ENCODE measurements around the gene NQO2. TPM values are rescaled to one million over a fixed set of nuclear protein-coding genes. Genes with fewer than 3 reads are reported as not detected.
A peak's percentile ranks its signal among the peaks of the same experiment; 100 is the strongest.

The NQO2 gene
- total RNA-seq, 1 donor from 2014 or later = 9.4 TPM

DNA sequence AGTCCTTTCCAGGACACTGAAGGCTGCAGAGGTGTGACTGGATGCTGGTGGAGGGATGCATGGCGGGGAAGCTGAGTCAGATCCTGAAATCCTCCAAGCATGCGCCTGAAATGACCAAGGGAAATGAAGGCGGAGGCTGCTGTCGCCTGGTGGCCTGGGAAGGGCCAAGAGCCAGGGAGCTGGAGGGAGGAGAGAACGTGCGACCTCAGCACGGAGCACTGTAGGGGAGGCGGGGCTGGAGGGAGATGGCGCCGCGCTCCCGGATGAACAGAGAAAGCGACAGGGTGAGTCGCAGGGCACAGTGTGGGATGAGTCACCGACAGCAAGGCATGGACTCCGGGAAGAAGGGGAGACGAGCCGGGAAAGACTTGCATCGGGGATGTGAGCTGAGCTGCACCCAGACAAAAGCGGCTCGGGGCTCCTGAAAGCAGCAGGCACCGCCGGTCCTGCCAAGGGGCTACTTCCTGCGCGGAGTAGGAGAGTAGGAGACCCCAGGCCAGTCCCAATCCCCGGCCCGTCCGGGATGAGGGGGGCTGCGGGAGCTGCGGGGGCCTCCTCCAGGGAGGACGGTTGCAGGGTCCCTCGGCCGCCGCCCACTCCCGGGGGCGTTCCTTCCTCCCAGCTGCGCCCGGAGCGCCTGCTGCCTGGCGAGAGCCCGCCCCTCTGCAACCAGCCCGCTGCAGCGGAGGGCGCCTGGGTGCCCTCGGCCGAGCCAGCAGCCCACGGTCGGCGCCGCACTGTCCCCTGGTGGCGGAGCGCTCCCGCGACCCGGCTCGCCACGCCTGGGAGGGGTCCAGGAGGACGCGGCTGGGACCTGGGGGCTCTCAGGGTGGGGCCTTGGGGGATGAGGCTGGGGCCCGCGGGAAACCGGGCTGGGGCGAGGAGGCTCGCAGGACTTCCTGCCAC is 11.0 kb upstream of the NQO2 start:
- no peak for TF ChIP-seq EZH2 (IDR thresholded peaks at IDR 0.05; ENCODE audit: insufficient read depth, low read length)
- TF ChIP-seq, protein P1, sequence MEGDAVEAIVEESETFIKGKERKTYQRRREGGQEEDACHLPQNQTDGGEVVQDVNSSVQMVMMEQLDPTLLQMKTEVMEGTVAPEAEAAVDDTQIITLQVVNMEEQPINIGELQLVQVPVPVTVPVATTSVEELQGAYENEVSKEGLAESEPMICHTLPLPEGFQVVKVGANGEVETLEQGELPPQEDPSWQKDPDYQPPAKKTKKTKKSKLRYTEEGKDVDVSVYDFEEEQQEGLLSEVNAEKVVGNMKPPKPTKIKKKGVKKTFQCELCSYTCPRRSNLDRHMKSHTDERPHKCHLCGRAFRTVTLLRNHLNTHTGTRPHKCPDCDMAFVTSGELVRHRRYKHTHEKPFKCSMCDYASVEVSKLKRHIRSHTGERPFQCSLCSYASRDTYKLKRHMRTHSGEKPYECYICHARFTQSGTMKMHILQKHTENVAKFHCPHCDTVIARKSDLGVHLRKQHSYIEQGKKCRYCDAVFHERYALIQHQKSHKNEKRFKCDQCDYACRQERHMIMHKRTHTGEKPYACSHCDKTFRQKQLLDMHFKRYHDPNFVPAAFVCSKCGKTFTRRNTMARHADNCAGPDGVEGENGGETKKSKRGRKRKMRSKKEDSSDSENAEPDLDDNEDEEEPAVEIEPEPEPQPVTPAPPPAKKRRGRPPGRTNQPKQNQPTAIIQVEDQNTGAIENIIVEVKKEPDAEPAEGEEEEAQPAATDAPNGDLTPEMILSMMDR (IDR thresholded peaks at IDR 0.05; ENCODE audit: insufficient read depth, low read depth, low read length) = peak; percentile 35
- no peaks in the 10 kb centered on the region for H3K9me3 Mint-ChIP-seq (ENCODE audit: unreplicated experiment)
- H3K27ac Mint-ChIP-seq (ENCODE audit: unreplicated experiment) = peak overlapping the region; percentile 100
- H3K9me3 ChIP-seq (ENCODE audit: insufficient read depth, low read depth, low read length) = no peaks in the 10 kb centered on the region
- no peak for FAIRE-seq
- H2AFZ ChIP-seq (ENCODE audit: low read depth, low read length) = peak overlapping the region; percentile 70
- peak; percentile 93 for DNase-seq (ENCODE audit: low read depth)
- peak overlapping the region; percentile 91 for H3K9ac ChIP-seq (ENCODE audit: low read length)
- peaks cover 33% of the 10 kb centered on the region for H3K4me1 ChIP-seq (ENCODE audit: insufficient read depth, low read length)
- no peaks in the 10 kb centered on the region for H3K27me3 ChIP-seq (ENCODE audit: insufficient read depth, low read length)
- peak overlapping the region; percentile 74 for H3K4me3 ChIP-seq (ENCODE audit: insufficient read depth, low read depth, low read length)
- peak overlapping the region; percentile 96 for H3K27ac ChIP-seq (ENCODE audit: low read depth, low read length)
- H3K4me2 ChIP-seq (ENCODE audit: low read length) = peak overlapping the region; percentile 87
- H3K4me1 Mint-ChIP-seq (ENCODE audit: low read depth, unreplicated experiment) = peaks cover 23% of the 10 kb centered on the region
- peak overlapping the region; percentile 94 for H3K4me3 Mint-ChIP-seq (ENCODE audit: unreplicated experiment)
- no peaks in the 10 kb centered on the region for H3K79me2 ChIP-seq (ENCODE audit: insufficient read depth, low read length)
- no peaks in the 10 kb centered on the region for H3K36me3 ChIP-seq (ENCODE audit: insufficient read depth, low read length)
- H4K20me1 ChIP-seq (ENCODE audit: insufficient read depth, low read length) = no peaks in the 10 kb centered on the region
- peaks cover 2% of the 10 kb centered on the region for H3K27me3 Mint-ChIP-seq (ENCODE audit: low read depth, unreplicated experiment)
- no peaks in the 10 kb centered on the region for H3K36me3 Mint-ChIP-seq (ENCODE audit: low read depth, unreplicated experiment)

DNA sequence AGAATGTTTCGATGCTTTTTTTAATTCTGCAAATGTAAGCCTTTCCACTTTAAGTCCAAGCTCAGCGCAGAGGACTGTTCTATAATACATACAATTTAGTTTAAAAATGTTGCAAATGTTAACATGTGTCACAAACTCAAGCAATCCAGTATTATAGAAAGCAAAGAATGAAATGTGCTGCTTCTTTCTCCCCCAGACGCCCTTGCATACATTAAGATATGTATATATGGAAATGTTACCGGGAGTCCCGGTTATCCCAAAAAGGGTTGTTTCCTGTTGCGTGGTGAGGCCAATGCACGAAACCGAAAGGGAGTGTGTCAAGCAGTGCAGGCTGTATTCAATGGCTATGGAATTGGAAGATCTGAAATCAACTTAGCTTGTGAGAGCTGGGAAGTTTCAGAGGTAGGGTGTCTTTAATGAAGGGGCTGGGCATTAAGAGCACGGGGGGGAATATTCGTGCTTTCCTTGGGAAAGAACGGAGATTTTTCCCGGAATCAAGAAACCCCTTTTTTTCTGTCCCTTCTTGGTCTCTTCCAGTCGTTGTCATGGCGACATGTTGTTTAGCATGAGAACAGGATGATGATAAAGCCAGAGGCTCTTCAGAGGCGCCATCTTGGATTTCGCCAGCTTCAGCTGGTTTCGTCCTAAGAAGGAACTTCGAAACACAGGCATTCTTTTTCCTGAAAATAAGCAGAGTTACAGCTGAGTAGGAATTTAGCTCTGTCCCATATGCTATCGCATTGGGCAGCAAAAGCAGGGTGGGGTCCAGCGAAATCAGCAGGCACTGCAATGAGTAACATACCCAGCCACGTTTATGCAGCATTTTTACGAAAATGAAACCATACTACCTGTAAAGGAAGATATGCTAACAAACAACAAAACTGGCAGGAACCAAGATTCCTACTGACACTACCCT is 10.1 kb upstream of the NQO2 start:
- H3K27me3 ChIP-seq (ENCODE audit: insufficient read depth, low read length) = no peaks in the 10 kb centered on the region
- peak; percentile 50 for FAIRE-seq
- H3K27ac ChIP-seq (ENCODE audit: low read depth, low read length) = peak overlapping the region; percentile 96
- DNase-seq (ENCODE audit: low read depth) = peak; percentile 96
- H4K20me1 ChIP-seq (ENCODE audit: insufficient read depth, low read length) = no peaks in the 10 kb centered on the region
- peaks cover 23% of the 10 kb centered on the region for H3K4me1 Mint-ChIP-seq (ENCODE audit: low read depth, unreplicated experiment)
- H3K36me3 ChIP-seq (ENCODE audit: insufficient read depth, low read length) = no peaks in the 10 kb centered on the region
- peak overlapping the region; percentile 74 for H3K4me3 ChIP-seq (ENCODE audit: insufficient read depth, low read depth, low read length)
- no peak for TF ChIP-seq EZH2 (IDR thresholded peaks at IDR 0.05; ENCODE audit: insufficient read depth, low read length)
- TF ChIP-seq, protein P1 (IDR thresholded peaks at IDR 0.05; ENCODE audit: insufficient read depth, low read depth, low read length) = no peak
- H3K4me2 ChIP-seq (ENCODE audit: low read length) = peak overlapping the region; percentile 87
- peak overlapping the region; percentile 94 for H3K4me3 Mint-ChIP-seq (ENCODE audit: unreplicated experiment)
- peak overlapping the region; percentile 91 for H3K9ac ChIP-seq (ENCODE audit: low read length)
- no peaks in the 10 kb centered on the region for H3K9me3 ChIP-seq (ENCODE audit: insufficient read depth, low read depth, low read length)
- peak overlapping the region; percentile 100 for H3K27ac Mint-ChIP-seq (ENCODE audit: unreplicated experiment)
- no peaks in the 10 kb centered on the region for H3K79me2 ChIP-seq (ENCODE audit: insufficient read depth, low read length)
- H3K36me3 Mint-ChIP-seq (ENCODE audit: low read depth, unreplicated experiment) = no peaks in the 10 kb centered on the region
- H2AFZ ChIP-seq (ENCODE audit: low read depth, low read length) = peak overlapping the region; percentile 61
- H3K27me3 Mint-ChIP-seq (ENCODE audit: low read depth, unreplicated experiment) = no peaks in the 10 kb centered on the region
- no peaks in the 10 kb centered on the region for H3K9me3 Mint-ChIP-seq (ENCODE audit: unreplicated experiment)
- peaks cover 33% of the 10 kb centered on the region for H3K4me1 ChIP-seq (ENCODE audit: insufficient read depth, low read length)
